Brain microvascular endothelial cell (primary cell): Measurements from ENCODE around the gene KIF1A.

Experiments
- DNase-seq: peaks from one replicate; pipeline ENCODE4 v3.0.0-alpha.2; 2020
- H3K27ac ChIP-seq: fragments of 250-450 bp; sonication (Bioruptor Pico); 2 replicates; pipeline ENCODE4 v1.5.1; 2020; ENCODE audit warnings: mild to moderate bottlenecking, moderate library complexity
- H3K27me3 ChIP-seq: fragments of 250-450 bp; sonication (Bioruptor Pico); replicated peaks from 2 replicates; pipeline ENCODE4 v1.5.1; 2020; ENCODE audit warnings: mild to moderate bottlenecking
- H3K36me3 ChIP-seq: fragments of 250-450 bp; sonication (Bioruptor Pico); replicated peaks from 2 replicates; pipeline ENCODE4 v1.5.1; 2020; ENCODE audit warnings: mild to moderate bottlenecking
- H3K4me3 ChIP-seq: 2 replicates; pipeline ENCODE4 v1.5.1; 2011; ENCODE audit warnings: low read depth, mild to moderate bottlenecking, control low read depth, low read length, moderate library complexity
- CTCF ChIP-seq: IDR thresholded peaks from 2 replicates; pipeline ENCODE4 v1.5.1; 2011; ENCODE audit warnings: low read depth, mild to moderate bottlenecking, moderate library complexity, low read length, control low read depth, inconsistent platforms; ENCODE audit errors: missing control alignments
- in situ Hi-C: cut with HindIII; loops from 2 replicates; pipeline ENCODE4 v1.10.0; 2017; ENCODE audit warnings: low sequenced_read_pairs, low pct_ligation_motif_present

KIF1A gene

GRCh38 chr2:240811346-240812300 lies 8.4 kb downstream of the KIF1A start:
- Histone ChIP-seq H3K36me3 (no peaks in the 10 kb centered on the region), H3K27me3 (no peaks in the 10 kb centered on the region), H3K4me3 (no peak overlapping the region), H3K27ac (no peak overlapping the region)
- TF ChIP-seq CTCF, result no peak
- in situ Hi-C loops, result no loop called here
- DNase-seq, result no peak

- TF ChIP-seq CTCF, result no peak
- Histone ChIP-seq H3K27ac (no peak overlapping the region), H3K4me3 (no peak overlapping the region), H3K27me3 (no peaks in the 10 kb centered on the region), H3K36me3 (no peaks in the 10 kb centered on the region)
- in situ Hi-C loops, result no loop called here
- no peak for DNase-seq
Measured at GRCh38 chr2:240810621-240811020, 9.4 kb downstream of the KIF1A start.

GRCh38 chr2:240810199-240810598 lies 9.8 kb downstream of the KIF1A start:
- in situ Hi-C loops, result no loop called here
- H3K27me3 ChIP-seq, result no peaks in the 10 kb centered on the region
- TF ChIP-seq CTCF, result peak; percentile 8
- no peak for DNase-seq
- H3K4me3 ChIP-seq, result no peak overlapping the region
- no peaks in the 10 kb centered on the region for H3K36me3 ChIP-seq
- no peak overlapping the region for H3K27ac ChIP-seq

- no peak for DNase-seq
- H3K27me3 ChIP-seq, result no peaks in the 10 kb centered on the region
- in situ Hi-C loops, result no loop called here
- H3K27ac ChIP-seq, result no peak overlapping the region
- H3K36me3 ChIP-seq, result no peaks in the 10 kb centered on the region
- TF ChIP-seq CTCF, result no peak
- no peak overlapping the region for H3K4me3 ChIP-seq
Measured at GRCh38 chr2:240809276-240809675, 10.7 kb downstream of the KIF1A start.

GRCh38 chr2:240806459-240806858 lies 13.6 kb downstream of the KIF1A start:
- TF ChIP-seq CTCF, result no peak
- peaks cover 8% of the 10 kb centered on the region for H3K27me3 ChIP-seq
- in situ Hi-C loops, result no loop called here
- DNase-seq, result no peak
- H3K4me3 ChIP-seq, result no peak overlapping the region
- no peak overlapping the region for H3K27ac ChIP-seq
- H3K36me3 ChIP-seq, result no peaks in the 10 kb centered on the region
